Lung (tissue), 12 donors: ENCODE results near the gene SGPL1. TPM values are rescaled to one million over a fixed set of nuclear protein-coding genes. Genes with fewer than 3 reads are reported as not detected.
A peak's percentile ranks its signal among the peaks of the same experiment; 100 is the strongest.

Experiments used
- ATAC-seq: fragments of 200-7000 bp; cut with Tn5 transposase; one replicate; pipeline ENCODE4 v1.9.1; 2020; ENCODE audit warnings: moderate number of reproducible peaks; ENCODE audit not compliant: insufficient read depth, low FRiP score
- DNase-seq, 3 donors: peaks; one replicate each; pipeline ENCODE4 v3.0.0-alpha.2; 2013 to 2017
- H3K27ac ChIP-seq, 2 donors: one replicate each; pipeline ENCODE4 v1.5.1; 2013; ENCODE audit warnings: mild to moderate bottlenecking in 2 of 2, moderate library complexity in 2 of 2, control low read depth in 1 of 2, inconsistent platforms in 1 of 2, low read depth in 1 of 2, low read length in 1 of 2
- H3K27me3 ChIP-seq, 3 donors: one replicate each; pipeline ENCODE4 v1.5.1; 2013; ENCODE audit warnings: low read length in 2 of 3; ENCODE audit not compliant: control insufficient read depth in 3 of 3, insufficient read depth in 3 of 3
- H3K36me3 ChIP-seq, 4 donors: one replicate each; pipeline ENCODE4 v1.5.1; 2013; ENCODE audit warnings: low read length in 4 of 4, mild to moderate bottlenecking in 1 of 4, moderate library complexity in 1 of 4; ENCODE audit not compliant: control insufficient read depth in 4 of 4, insufficient read depth in 4 of 4
- H3K4me1 ChIP-seq, 5 donors: one replicate each; pipeline ENCODE4 v1.5.1; 2013; ENCODE audit warnings: low read length in 5 of 5, mild to moderate bottlenecking in 2 of 5, moderate library complexity in 1 of 5; ENCODE audit not compliant: control insufficient read depth in 5 of 5, insufficient read depth in 5 of 5
- H3K4me3 ChIP-seq: one replicate; pipeline ENCODE4 v1.5.1; 2013; ENCODE audit warnings: mild to moderate bottlenecking, control low read depth, moderate library complexity
- H3K9ac ChIP-seq, 2 donors: one replicate each; pipeline ENCODE4 v1.5.1; 2013; ENCODE audit warnings: low read length in 2 of 2, control low read depth in 1 of 2; ENCODE audit not compliant: insufficient read depth in 1 of 2
- H3K9me3 ChIP-seq, 4 donors: one replicate each; pipeline ENCODE4 v1.5.1; 2013; ENCODE audit warnings: low read length in 3 of 4, mild to moderate bottlenecking in 1 of 4, moderate library complexity in 1 of 4; ENCODE audit not compliant: control insufficient read depth in 4 of 4, insufficient read depth in 3 of 4
- CTCF ChIP-seq: IDR thresholded peaks from 2 replicates; pipeline ENCODE4 v1.5.1; 2012; ENCODE audit warnings: mild to moderate bottlenecking; ENCODE audit errors: control extremely low read depth, extremely low read depth
- WGBS, 2 donors: extraction: QIAGEN DNeasy Blood & Tissue Kit; methylation state at CpG; one replicate each; pipeline ENCODE4 v1.1.7; 2013; 5-methylcytosine and 5-hydroxymethylcytosine counted together
- polyA plus RNA-seq, 2 donors: library from polyadenylated mRNA; stranded (reverse); fragments of 200-250 nt; gene quantifications; one replicate each; pipeline ENCODE4 v1.2.1, GENCODE V29; 2013
- total RNA-seq, 2 donors: library from RNA; depleted of rRNA in 1 of 2; stranded (reverse); fragments of >200 nt in 1 of 2; gene quantifications; one replicate each; pipeline ENCODE4 v1.2.1, GENCODE V29; 2014 to 2021
- donor health status: control.
- donor health status: control.
- donor health status: Bipolar disorder and iron deficiency.
- donor health status: healthy.
- donor health status: DM: yes; HTN: yes; CAD: no.

SGPL1 gene
- total and polyA plus RNA-seq, 4 donors, result 8.3 to 57.4 (median 30.8) TPM

DNA sequence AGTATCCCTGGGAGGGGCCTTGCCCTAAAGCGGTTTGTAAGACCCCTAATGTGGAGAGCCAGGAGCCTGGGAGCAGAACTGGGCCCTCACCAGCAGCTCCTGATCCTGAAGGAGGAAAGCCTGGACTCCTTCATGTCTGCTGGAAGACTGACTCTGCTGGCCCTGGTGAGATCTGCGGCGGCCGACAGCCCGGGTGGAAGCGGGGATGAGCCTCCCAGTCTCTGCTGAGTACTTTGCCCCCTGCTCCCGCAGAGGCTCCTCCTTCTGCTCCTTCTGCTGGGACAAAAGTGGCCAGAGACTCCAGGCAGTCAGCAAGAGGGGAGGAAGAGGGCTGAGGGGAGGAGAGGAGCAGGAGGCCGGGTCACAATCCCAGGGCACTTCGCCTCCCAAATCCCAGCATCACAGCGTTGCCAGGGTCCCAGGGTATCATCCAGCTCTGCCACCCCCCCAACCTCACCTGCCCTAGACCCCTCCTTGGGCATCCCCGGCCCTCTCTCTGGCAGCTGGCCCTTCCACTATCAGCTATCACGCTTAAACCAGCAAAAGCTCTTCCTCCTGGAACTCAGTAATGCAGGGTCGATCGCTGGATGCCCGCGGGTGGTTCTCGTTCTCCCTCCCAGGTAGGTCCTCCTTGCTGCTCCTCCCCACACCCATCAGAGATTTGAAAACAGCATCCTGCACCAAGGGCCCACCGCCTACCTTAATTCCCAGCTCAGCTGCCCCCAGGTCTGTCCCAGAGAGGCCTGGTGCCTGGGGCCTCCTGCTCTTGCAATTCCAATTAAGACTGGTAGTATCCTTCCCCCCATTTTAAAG is 38.5 kb upstream of the SGPL1 start:
- no peak for DNase-seq
- ATAC-seq, result no peak

GRCh38 chr10:70778267-70778924 is 37.4 kb upstream of the SGPL1 start:
- no peak for TF ChIP-seq CTCF
- H3K9ac ChIP-seq, result no peak overlapping the region
- WGBS, 2 donors, result 81 to 87% methylated on average over 9 of the region's 9 CpGs
- no peaks in the 10 kb centered on the region for H3K27me3 ChIP-seq
- no peak overlapping the region for H3K4me3 ChIP-seq
- no peak overlapping the region for H3K27ac ChIP-seq
- H3K9me3 ChIP-seq, result no peaks in the 10 kb centered on the region
- ATAC-seq, result no peak
- H3K36me3 ChIP-seq, result no peaks in the 10 kb centered on the region
- H3K4me1 ChIP-seq, result peaks cover 0 to 18% (median 0%) of the 10 kb centered on the region in 5 donors
- DNase-seq, result no peak

More for the DNA sequence above, 38.5 kb upstream of the SGPL1 start:
- Histone ChIP-seq H3K9me3 (no peaks in the 10 kb centered on the region), H3K27ac (no peak overlapping the region), H3K36me3 (no peaks in the 10 kb centered on the region), H3K4me3 (no peak overlapping the region), H3K27me3 (no peaks in the 10 kb centered on the region), H3K4me1 (peaks cover 0 to 13% (median 0%) of the 10 kb centered on the region in 5 donors), H3K9ac (no peak overlapping the region)
- TF ChIP-seq CTCF, result no peak
- WGBS, 2 donors, result 90 to 95% methylated on average over 18 of the region's 18 CpGs

DNA sequence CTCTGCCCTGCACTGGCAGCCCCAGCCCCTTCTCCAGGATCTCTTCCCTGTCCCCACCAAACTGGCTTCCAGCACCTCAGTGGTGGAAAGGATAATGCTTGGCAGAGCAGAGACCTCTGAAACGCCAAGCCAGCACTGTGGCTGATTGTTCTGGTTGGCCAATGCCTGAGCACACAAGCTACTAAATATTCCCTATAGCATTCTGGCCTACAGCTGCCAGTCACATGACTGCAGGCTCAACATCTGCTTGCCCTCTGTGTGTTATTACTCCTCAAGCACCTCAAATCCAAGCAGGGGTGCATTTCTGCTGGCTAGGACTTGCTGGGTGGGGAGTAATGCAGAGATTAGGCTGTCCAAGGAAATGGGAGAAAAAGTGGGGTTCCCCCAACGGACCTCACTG is 36.7 kb upstream of the SGPL1 start:
- no peak overlapping the region for H3K27ac ChIP-seq
- no peaks in the 10 kb centered on the region for H3K9me3 ChIP-seq
- no peak for TF ChIP-seq CTCF
- WGBS, 2 donors, result 74 to 95% methylated on average over 2 of the region's 2 CpGs
- no peak for ATAC-seq
- H3K9ac ChIP-seq, result no peak overlapping the region
- H3K4me1 ChIP-seq, result peaks cover 0 to 18% (median 0%) of the 10 kb centered on the region in 5 donors
- H3K4me3 ChIP-seq, result no peak overlapping the region
- DNase-seq, result peak in 2 of 3 donors; percentile 19 to 56
- H3K27me3 ChIP-seq, result no peaks in the 10 kb centered on the region
- H3K36me3 ChIP-seq, result no peaks in the 10 kb centered on the region
